Measurements from ENCODE around the gene FLCN.

DNA sequence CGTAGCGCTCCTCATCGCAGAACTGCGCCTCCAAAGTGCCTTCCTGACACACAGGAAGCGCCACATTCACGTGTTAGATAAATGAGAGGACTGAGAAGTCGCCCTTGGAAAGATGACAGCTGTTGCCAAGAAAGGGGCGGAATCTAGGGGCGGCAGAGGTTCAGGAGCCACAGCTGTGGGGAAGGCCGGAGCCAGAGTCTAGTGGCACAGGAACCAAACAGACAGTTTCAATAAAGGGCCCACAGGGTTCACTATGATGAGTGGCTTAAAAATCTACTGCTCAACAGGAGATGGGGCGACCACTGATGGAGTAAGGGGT lies 4.7 kb downstream of the FLCN start:
- TF ChIP-seq, protein P1, sequence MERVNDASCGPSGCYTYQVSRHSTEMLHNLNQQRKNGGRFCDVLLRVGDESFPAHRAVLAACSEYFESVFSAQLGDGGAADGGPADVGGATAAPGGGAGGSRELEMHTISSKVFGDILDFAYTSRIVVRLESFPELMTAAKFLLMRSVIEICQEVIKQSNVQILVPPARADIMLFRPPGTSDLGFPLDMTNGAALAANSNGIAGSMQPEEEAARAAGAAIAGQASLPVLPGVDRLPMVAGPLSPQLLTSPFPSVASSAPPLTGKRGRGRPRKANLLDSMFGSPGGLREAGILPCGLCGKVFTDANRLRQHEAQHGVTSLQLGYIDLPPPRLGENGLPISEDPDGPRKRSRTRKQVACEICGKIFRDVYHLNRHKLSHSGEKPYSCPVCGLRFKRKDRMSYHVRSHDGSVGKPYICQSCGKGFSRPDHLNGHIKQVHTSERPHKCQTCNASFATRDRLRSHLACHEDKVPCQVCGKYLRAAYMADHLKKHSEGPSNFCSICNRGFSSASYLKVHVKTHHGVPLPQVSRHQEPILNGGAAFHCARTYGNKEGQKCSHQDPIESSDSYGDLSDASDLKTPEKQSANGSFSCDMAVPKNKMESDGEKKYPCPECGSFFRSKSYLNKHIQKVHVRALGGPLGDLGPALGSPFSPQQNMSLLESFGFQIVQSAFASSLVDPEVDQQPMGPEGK (CRISPR knock-in tag; IDR thresholded peaks at IDR 0.05; ENCODE audit: borderline replicate concordance) = no peak
- TF ChIP-seq OSR1 (CRISPR knock-in tag; IDR thresholded peaks at IDR 0.05) (no peak), ZFP30 (CRISPR knock-in tag; IDR thresholded peaks at IDR 0.05) (no peak), PPARA (CRISPR knock-in tag; IDR thresholded peaks at IDR 0.05; ENCODE audit: borderline replicate concordance) (no peak), ZNF8 (CRISPR knock-in tag; IDR thresholded peaks at IDR 0.05) (no peak), RARB (CRISPR knock-in tag; IDR thresholded peaks at IDR 0.05) (no peak), ARNTL (CRISPR knock-in tag; IDR thresholded peaks at IDR 0.05; ENCODE audit: borderline replicate concordance, low read depth) (no peak), GLIS3 (CRISPR knock-in tag; IDR thresholded peaks at IDR 0.05) (no peak), ZNF565 (CRISPR knock-in tag; conservative IDR thresholded peaks at IDR 0.05; ENCODE audit: low read depth) (no peak)
- TF ChIP-seq, protein P2, sequence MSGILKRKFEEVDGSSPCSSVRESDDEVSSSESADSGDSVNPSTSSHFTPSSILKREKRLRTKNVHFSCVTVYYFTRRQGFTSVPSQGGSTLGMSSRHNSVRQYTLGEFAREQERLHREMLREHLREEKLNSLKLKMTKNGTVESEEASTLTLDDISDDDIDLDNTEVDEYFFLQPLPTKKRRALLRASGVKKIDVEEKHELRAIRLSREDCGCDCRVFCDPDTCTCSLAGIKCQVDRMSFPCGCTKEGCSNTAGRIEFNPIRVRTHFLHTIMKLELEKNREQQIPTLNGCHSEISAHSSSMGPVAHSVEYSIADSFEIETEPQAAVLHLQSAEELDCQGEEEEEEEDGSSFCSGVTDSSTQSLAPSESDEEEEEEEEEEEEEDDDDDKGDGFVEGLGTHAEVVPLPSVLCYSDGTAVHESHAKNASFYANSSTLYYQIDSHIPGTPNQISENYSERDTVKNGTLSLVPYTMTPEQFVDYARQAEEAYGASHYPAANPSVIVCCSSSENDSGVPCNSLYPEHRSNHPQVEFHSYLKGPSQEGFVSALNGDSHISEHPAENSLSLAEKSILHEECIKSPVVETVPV (CRISPR knock-in tag; IDR thresholded peaks at IDR 0.05) = no peak
- TF ChIP-seq, protein P3, sequence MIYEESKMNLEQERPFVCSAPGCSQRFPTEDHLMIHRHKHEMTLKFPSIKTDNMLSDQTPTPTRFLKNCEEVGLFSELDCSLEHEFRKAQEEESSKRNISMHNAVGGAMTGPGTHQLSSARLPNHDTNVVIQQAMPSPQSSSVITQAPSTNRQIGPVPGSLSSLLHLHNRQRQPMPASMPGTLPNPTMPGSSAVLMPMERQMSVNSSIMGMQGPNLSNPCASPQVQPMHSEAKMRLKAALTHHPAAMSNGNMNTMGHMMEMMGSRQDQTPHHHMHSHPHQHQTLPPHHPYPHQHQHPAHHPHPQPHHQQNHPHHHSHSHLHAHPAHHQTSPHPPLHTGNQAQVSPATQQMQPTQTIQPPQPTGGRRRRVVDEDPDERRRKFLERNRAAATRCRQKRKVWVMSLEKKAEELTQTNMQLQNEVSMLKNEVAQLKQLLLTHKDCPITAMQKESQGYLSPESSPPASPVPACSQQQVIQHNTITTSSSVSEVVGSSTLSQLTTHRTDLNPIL (CRISPR knock-in tag; IDR thresholded peaks at IDR 0.05; ENCODE audit: low read depth) = no peak
- TF ChIP-seq, protein P4, sequence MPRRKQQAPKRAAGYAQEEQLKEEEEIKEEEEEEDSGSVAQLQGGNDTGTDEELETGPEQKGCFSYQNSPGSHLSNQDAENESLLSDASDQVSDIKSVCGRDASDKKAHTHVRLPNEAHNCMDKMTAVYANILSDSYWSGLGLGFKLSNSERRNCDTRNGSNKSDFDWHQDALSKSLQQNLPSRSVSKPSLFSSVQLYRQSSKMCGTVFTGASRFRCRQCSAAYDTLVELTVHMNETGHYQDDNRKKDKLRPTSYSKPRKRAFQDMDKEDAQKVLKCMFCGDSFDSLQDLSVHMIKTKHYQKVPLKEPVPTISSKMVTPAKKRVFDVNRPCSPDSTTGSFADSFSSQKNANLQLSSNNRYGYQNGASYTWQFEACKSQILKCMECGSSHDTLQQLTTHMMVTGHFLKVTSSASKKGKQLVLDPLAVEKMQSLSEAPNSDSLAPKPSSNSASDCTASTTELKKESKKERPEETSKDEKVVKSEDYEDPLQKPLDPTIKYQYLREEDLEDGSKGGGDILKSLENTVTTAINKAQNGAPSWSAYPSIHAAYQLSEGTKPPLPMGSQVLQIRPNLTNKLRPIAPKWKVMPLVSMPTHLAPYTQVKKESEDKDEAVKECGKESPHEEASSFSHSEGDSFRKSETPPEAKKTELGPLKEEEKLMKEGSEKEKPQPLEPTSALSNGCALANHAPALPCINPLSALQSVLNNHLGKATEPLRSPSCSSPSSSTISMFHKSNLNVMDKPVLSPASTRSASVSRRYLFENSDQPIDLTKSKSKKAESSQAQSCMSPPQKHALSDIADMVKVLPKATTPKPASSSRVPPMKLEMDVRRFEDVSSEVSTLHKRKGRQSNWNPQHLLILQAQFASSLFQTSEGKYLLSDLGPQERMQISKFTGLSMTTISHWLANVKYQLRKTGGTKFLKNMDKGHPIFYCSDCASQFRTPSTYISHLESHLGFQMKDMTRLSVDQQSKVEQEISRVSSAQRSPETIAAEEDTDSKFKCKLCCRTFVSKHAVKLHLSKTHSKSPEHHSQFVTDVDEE (CRISPR knock-in tag; IDR thresholded peaks at IDR 0.05) = no peak
